CD1c-positive myeloid dendritic cell (primary cell): ENCODE data around the gene SCML2.
A peak's percentile ranks its signal among the peaks of the same experiment; 100 is the strongest.
"Not testable (repeated sequence)": the region's sequence is repeated elsewhere in the genome, so short reads cannot be mapped to it uniquely, and the experiment has no call there.

ENCODE experiments used
- DNase-seq: peaks from one replicate; pipeline ENCODE4 v3.0.0-alpha.2; 2016; ENCODE audit errors: extremely low spot score

Gene SCML2

DNA sequence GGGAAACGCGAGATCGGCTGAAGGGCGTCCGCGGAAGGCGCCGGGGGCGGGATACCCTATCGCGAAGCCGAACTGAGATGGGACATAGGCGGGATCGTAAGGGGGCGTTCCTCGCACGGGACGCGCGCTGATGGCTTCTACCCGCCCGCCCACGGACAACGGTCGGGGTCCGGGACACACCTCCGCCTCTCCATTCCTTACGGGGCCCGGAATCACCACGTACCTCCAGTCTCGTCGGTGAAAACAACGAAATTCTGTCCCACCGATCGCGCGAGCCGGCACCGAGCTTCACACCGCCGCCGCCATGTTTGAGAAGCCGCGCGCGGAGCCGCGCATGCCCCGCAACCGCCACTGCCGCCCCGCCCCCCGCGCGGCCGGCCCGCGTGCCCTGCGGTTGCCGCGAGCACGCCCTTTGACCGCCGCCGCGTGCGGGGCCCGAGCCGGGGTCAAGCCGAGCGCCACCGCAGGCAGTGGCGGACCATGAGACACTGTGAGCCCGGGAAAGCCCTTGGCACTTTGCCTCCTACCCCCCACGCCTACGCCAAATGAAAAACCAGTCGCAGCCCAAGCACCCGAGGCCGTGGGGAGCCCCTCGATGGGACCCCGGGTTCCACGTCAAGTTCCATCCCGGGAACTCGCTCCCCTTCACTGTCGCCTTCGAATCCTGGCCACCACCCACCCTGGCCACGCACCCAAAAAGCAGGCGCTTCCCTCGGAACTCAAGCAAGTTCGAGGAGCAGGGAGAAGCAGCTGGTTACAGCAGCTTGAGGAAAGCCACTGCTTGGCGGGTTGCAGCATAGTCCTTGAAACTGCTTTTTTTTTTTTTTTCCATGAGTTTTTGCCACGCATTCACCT is at the start of gene SCML2:
SCML2 (minus strand) TSS at position 320 of the 855 bp plus-strand sequence. CDS start 20,617 bp downstream, outside the sequence.
- DNase-seq: peak; percentile 42

DNA sequence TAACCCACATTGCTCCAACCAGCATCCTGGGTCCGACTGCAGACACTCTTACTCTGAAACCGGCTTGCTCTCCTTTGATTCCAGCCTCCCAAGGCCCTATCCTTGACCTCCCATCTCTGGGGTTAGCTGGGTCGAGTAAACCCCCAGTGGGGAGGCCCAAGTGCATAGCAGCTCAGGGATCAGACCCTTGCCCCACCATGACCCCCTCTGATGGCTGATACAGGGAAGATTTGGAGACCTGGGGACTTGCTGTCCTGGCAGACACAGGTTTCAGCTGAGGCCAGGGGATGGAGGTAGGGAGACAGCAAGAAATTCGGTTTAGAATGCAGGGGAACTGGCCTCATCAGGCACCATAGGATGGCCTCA is 47.3 kb upstream of the SCML2 start:
- DNase-seq: no peak

GRCh38 chrX:18394477-18394876 is 40.0 kb upstream of the SCML2 start:
- DNase-seq: no peak

- DNase-seq: peak; percentile 75
Observed at GRCh38 chrX:18390941-18391538, 36.6 kb upstream of the SCML2 start.

- DNase-seq: no peak
Observed at GRCh38 chrX:18389966-18390365, 35.5 kb upstream of the SCML2 start.

GRCh38 chrX:18377796-18378195 is 23.3 kb upstream of the SCML2 start:
- peak; percentile 30 for DNase-seq

GRCh38 chrX:18375131-18375805 is 20.8 kb upstream of the SCML2 start:
- not testable (repeated sequence) for DNase-seq

- DNase-seq: peak; percentile 40
Observed at GRCh38 chrX:18369096-18369495, 14.6 kb upstream of the SCML2 start.

DNA sequence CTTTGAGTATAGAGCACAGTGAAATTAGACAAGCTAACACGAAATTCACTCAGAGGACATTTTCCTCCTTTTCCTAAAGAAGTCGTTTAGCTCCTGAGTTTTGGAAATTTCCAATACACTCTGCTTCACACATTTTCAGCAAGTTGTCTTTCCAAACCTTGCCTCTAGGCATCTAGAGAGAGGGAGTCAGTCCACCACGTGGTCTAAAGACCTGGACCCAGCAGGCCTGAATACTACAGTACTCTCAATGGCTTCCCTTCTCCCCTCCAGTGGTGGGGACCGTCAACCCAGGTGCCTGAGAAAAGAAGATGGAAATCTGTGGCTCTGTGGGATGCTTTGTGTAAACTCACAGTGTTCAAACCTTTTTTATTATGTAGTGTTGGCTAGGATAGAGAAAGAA is 13.9 kb upstream of the SCML2 start:
- no peak for DNase-seq

- no peak for DNase-seq
Observed at GRCh38 chrX:18360867-18361266, 6.4 kb upstream of the SCML2 start.

GRCh38 chrX:18353931-18354368 is 538 bp downstream of the SCML2 start:
- no peak for DNase-seq

- DNase-seq: no peak
Observed at GRCh38 chrX:18351784-18352183, 2.7 kb downstream of the SCML2 start.

GRCh38 chrX:18348047-18348446 is 6.4 kb downstream of the SCML2 start:
- DNase-seq: no peak

GRCh38 chrX:18309401-18309800 is 45.1 kb downstream of the SCML2 start:
- DNase-seq: no peak

DNA sequence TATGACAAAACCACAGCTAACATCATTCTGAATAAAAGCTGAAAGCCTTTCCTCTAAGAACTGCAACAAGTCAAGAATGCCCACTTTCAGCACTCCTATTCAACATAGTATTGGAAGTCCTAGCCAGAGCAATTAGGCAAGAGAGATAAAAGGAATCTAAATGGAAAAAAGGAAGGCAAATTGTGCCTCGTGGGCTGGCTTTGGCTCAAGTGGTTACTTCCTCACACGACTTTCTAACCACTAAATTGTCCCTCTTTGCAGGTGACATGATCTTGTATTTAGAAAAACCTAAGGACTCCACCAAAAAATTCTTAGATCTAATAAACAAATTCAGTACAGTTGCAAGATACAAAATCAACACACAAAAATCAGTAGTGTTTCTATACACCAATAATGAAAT is 57.2 kb downstream of the SCML2 start:
- no peak for DNase-seq

GRCh38 chrX:18294893-18295292 is 59.6 kb downstream of the SCML2 start:
- no peak for DNase-seq

GRCh38 chrX:18291006-18291545 is 63.4 kb downstream of the SCML2 start:
- DNase-seq: no peak

DNA sequence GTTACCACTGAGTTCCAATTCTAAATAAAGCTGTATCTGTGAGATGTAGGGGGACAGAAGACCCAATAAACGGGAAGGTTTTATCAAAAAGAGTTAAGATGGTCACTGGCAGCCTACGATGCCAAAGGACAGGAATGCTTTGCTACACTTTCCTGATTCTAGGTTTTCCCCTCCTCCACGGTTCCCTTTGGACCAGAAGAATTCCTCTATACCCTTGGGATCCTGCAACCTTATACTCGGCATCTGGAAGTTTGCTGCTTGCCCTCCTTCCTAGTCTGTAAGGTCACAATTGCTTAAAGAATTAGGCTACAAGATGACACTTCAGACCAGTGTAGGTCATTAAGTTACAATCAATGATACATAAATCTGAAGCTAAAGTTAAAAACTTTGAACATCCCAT is 64.3 kb downstream of the SCML2 start:
- DNase-seq: no peak

GRCh38 chrX:18288716-18289115 is 65.8 kb downstream of the SCML2 start:
- no peak for DNase-seq

DNA sequence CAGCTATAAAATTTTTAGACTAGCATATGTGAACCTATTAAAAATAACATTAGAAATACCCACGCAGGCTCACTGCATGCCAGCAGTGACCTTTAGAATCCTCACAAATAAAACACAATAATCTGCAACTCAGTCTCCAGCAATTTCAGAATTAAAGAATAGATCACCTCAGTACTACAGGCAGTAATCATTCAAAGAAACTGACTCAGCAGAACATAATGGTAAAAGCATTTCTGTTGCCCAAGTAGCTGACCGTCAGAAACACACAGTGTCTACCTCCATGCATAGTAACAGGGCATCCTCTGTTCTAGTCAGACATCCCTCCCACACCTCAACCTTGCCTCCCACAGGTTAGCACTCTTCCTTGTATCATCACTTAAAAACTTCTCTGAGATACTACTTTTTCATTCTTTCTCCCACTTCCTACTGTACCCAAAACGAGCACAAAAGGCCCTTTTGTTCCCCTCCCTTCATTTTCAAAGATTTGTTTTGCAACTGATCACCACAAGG is 68.1 kb downstream of the SCML2 start:
- DNase-seq: no peak

- no peak for DNase-seq
Observed at GRCh38 chrX:18278449-18278848, 76.0 kb downstream of the SCML2 start.

GRCh38 chrX:18272222-18272621 is 82.3 kb downstream of the SCML2 start:
- no peak for DNase-seq
